Psoas muscle (tissue), 8 donors: ENCODE measurements around the gene ALK. TPM values are rescaled to one million over a fixed set of nuclear protein-coding genes. Genes with fewer than 3 reads are reported as not detected.

Experiments
- ATAC-seq, 4 donors: fragments of 200-7000 bp; cut with Tn5 transposase; one replicate each; pipeline ENCODE4 v1.9.1; 2020; ENCODE audit warnings: moderate library complexity in 3 of 4, mild to moderate bottlenecking in 2 of 4
- DNase-seq, 2 donors: peaks; one replicate each; pipeline ENCODE4 v3.0.0-alpha.2; 2020
- H3K27ac ChIP-seq: fragments of 200-600 bp; one replicate; pipeline ENCODE4 v1.8.0; 2022
- H3K27me3 ChIP-seq, 3 donors: fragments of 200-600 bp in 1 of 3; one replicate each; pipeline versions ENCODE4 v1.6.1 to v1.8.0; 2013 to 2022; ENCODE audit warnings: low read length in 2 of 3, mild to moderate bottlenecking in 2 of 3, moderate library complexity in 1 of 3; ENCODE audit not compliant: insufficient read depth in 3 of 3
- H3K36me3 ChIP-seq, 2 donors: fragments of 200-600 bp in 1 of 2; one replicate each; pipeline versions ENCODE4 v1.6.1 to v1.8.0; 2013 to 2022; ENCODE audit warnings: low read depth in 1 of 2, mild to moderate bottlenecking in 1 of 2, moderate library complexity in 1 of 2; ENCODE audit not compliant: insufficient read depth in 1 of 2
- H3K4me1 ChIP-seq: fragments of 200-600 bp; one replicate; pipeline ENCODE4 v1.8.0; 2022
- H3K4me3 ChIP-seq: fragments of 200-600 bp; one replicate; pipeline ENCODE4 v1.8.0; 2022; ENCODE audit warnings: mild to moderate bottlenecking
- H3K9me3 ChIP-seq: fragments of 200-600 bp; one replicate; pipeline ENCODE4 v1.8.0; 2022
- CTCF ChIP-seq: fragments of 200-600 bp; IDR thresholded peaks from one replicate; pipeline ENCODE4 v1.8.0; 2022; ENCODE audit warnings: antibody characterized with exemption
- WGBS, 3 donors: extraction: QIAGEN DNeasy Blood & Tissue Kit; methylation state at CpG; one replicate each; pipeline versions ENCODE4 v1.1.6 to v1.1.7; 2013; 5-methylcytosine and 5-hydroxymethylcytosine counted together
- intact Hi-C, 2 donors: fragments of 100-400 bp; cut with DNase I; formaldehyde crosslinking; loops; one replicate each; pipeline versions ENCODE4 v1.11.0 to v1.14.2; 2022
- polyA plus RNA-seq, 3 donors: library from polyadenylated mRNA; stranded (reverse); fragments of 200-250 nt; gene quantifications; one replicate each; pipeline ENCODE4 v1.2.3, GENCODE V29; 2013
- total RNA-seq, 4 donors: library from RNA; stranded (reverse); fragmentation: NEBNext Ultra II Directional in 2 of 4; extraction: Animal tissue kit (Norgen Biotek cat#: 25700) in 2 of 4; gene quantifications; one replicate each; pipeline versions ENCODE4 v1.2.1 to v1.2.4, GENCODE V29; 2021 to 2023
- donor health status: healthy with polysubstance abuse.
- donor health status: DM: no; HTN: no; CAD: no; lungs with moderate emphysema.
- donor health status: Bipolar disorder and iron deficiency.
- donor health status: healthy.
- donor health status: DM: yes; HTN: yes; CAD: no.
- donor health status: DM: no; HTN: no; CAD: no.
- donor health status: DM: no; HTN: no; CAD: no.
- donor health status: DM: yes; HTN: yes; CAD: no.

The ALK gene
- total and polyA plus RNA-seq, 7 donors = 0.03 to 0.32 (median 0.08) TPM; not detected in 2

GRCh38 chr2:29227935-29228675 is 693.3 kb downstream of the ALK start:
- 36 to 46% (median 39%) methylated on average over 15 of the region's 15 CpGs for WGBS, 3 donors
- no peak overlapping the region for H3K4me3 ChIP-seq
- intact Hi-C loops = no loop called here
- TF ChIP-seq CTCF = no peak
- H3K27me3 ChIP-seq = peaks cover 0 to 11% (median 0%) of the 10 kb centered on the region in 3 donors
- no peak overlapping the region for H3K27ac ChIP-seq
- H3K9me3 ChIP-seq = no peaks in the 10 kb centered on the region
- no peaks in the 10 kb centered on the region for H3K36me3 ChIP-seq
- ATAC-seq (no peak), DNase-seq (peak in 1 of 2 donors; percentile 29)
- H3K4me1 ChIP-seq = no peaks in the 10 kb centered on the region

- Histone ChIP-seq H3K36me3 (no peaks in the 10 kb centered on the region), H3K4me3 (no peak overlapping the region), H3K4me1 (no peaks in the 10 kb centered on the region), H3K9me3 (no peaks in the 10 kb centered on the region), H3K27me3 (peaks cover 0 to 11% (median 0%) of the 10 kb centered on the region in 3 donors), H3K27ac (no peak overlapping the region)
- DNase-seq = no peak
- intact Hi-C loops = no loop called here
- ATAC-seq = no peak
- 65 to 76% (median 66%) methylated on average over 7 of the region's 7 CpGs for WGBS, 3 donors
- no peak for TF ChIP-seq CTCF
These were observed 694.6 kb downstream of the ALK start for GRCh38 chr2:29226808-29227207.

- Histone ChIP-seq H3K4me1 (no peaks in the 10 kb centered on the region), H3K9me3 (no peaks in the 10 kb centered on the region), H3K27ac (no peak overlapping the region), H3K4me3 (no peak overlapping the region), H3K27me3 (peaks cover 0 to 11% (median 0%) of the 10 kb centered on the region in 3 donors), H3K36me3 (no peaks in the 10 kb centered on the region)
- DNase-seq (peak in 1 of 2 donors; percentile 12), ATAC-seq (no peak)
- intact Hi-C loops = no loop called here
- no peak for TF ChIP-seq CTCF
- 71 to 81% (median 76%) methylated on average over 2 to 3 of the region's 3 CpGs for WGBS, 3 donors
These were observed 695.0 kb downstream of the ALK start for GRCh38 chr2:29226375-29226774.

GRCh38 chr2:29225814-29226213 is 695.6 kb downstream of the ALK start:
- no peak overlapping the region for H3K27ac ChIP-seq
- no peaks in the 10 kb centered on the region for H3K9me3 ChIP-seq
- H3K36me3 ChIP-seq = no peaks in the 10 kb centered on the region
- DNase-seq = peak in 1 of 2 donors; percentile 15
- no peak for TF ChIP-seq CTCF
- H3K4me3 ChIP-seq = no peak overlapping the region
- peaks cover 0 to 11% (median 0%) of the 10 kb centered on the region in 3 donors for H3K27me3 ChIP-seq
- intact Hi-C loops = no loop called here
- 61 to 84% (median 79%) methylated on average over 8 of the region's 8 CpGs for WGBS, 3 donors
- H3K4me1 ChIP-seq = no peaks in the 10 kb centered on the region
- no peak for ATAC-seq
